Stimulated activated CD8-positive, alpha-beta memory T cell treated with anti-CD3 and anti-CD28 coated beads, Interleukin-7, amount 100 ng/mL, for 48 hours (primary cell): ENCODE measurements around the gene SUPV3L1.
A peak's percentile ranks its signal among the peaks of the same experiment; 100 is the strongest.
"Not testable (repeated sequence)": the region's sequence is repeated elsewhere in the genome, so short reads cannot be mapped to it uniquely, and the experiment has no call there.

Experiments used
- DNase-seq, 2 donors: peaks; one replicate each; pipeline ENCODE4 v3.0.0-alpha.2; 2020; ENCODE audit warnings: low read depth in 1 of 2; ENCODE audit errors: extremely low read depth in 1 of 2

The SUPV3L1 gene

DNA sequence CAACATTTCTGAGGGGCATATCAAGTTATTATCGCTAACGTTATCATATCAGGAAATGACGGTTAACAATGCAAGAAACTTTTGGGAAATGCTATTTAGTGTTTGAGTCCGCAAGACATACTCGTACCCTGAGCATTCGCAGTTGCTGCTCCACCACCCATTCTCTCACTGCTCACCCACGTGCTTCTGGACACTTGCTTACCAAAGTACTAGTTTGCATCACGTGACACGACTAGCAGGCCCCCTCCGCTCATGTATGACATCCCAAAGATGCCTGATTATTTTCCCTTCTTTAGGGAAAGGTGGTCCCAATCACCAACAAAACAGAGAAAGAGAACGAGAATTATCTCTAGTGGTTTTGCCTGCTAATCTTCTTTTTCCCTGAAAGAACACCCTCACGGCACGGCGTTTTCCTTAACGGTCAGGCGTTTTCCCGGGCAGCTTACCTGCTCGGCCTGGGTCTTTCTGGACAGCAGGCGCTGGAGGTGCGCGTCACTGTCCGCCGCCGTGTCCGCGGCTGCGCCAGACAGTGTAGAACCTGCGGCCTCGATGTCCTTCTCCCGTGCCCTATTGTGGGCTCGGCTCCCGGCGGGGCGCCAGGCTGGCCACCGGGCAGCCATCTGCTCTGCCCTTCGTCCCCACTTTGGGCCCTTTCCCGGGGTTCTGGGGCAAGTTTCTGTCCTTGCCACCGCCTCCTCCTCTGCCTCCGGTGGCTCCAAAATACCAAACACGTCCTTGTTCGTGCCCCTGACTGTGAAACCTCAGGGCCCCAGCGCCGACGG lies at the start of gene SUPV3L1:
Gene SUPV3L1, plus strand, starts transcription at position 492 of the 782 bp plus-strand sequence. Its CDS starts 58 bp downstream, at position 550.
- peak; percentile 69 to 88 for DNase-seq

DNA sequence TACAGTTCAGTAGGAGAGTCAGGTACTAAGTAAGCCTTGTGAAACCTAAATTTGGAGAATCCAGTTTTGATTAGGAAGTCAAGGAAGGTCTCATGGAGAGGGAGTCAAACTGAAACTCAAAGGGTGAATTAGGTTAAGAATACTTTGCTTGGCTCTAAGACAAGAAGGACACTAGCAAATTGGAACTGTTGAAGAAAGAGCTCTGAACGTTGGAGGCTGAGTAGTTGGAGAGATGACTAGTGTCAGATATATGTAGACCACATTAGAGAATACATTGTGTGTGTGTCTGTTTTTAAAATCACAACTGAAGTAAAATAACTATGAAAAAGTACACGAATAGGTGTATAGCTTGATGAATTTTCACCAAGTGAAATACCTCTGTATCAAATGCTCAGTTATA lies 49.8 kb upstream of the SUPV3L1 start:
- no peak for DNase-seq

DNA sequence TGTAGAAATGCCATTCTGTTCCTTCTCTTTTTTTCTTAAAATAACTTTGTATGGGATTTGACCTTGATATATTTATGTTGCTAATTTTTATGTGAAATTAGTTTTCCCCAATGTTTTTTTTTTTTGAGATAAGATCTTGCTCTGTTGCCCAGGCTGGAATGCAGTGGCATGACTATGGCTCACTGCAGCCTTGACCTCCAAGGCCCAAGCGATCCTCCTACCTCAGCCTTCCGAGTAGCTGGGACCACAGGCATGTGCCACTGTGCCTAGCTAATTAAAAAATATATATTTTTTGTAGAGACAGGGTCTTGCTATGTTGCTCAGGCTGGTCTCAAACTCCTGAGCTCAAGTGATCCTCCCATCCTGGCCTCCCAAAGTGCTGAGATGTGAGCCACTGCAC lies 40.1 kb upstream of the SUPV3L1 start:
- no peak for DNase-seq

DNA sequence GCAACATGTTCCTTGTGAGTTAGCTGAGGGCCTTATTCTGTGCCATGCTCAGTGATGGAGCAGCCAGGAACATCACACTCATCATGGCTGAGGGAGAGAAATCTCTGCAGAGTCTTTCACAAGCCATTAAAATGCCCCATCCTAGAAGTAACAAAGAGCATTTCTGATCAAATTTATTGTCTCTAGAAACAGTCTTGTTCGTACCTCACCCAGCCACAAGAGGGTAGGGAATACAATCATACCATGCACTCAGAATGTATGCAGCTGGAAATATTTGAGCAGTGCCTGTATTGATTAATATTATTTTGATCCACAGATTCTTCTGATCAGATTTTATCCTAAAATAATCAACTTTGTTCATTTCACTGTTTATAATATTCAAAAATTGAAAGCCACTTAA lies 38.7 kb upstream of the SUPV3L1 start:
- DNase-seq: no peak

DNA sequence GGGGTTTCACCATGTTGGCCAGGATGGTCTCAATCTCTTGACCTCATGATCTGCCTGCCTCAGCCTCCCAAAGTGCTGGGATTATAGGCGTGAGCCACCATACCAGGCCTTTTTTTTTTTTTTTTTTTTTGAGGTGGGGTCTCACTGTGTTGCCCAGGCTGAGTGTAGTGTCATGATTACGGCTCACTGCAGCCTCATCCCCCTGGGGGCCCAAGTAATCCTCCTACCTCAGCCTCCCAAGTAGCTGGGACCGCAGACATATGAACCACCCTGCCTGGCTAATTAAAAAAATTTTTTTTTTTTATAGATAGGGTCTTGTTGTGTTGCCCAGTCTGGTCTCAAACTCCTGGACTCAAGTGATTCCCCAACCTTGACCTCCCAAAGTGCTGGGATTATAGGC lies 38.0 kb upstream of the SUPV3L1 start:
- DNase-seq: not testable (repeated sequence)

DNA sequence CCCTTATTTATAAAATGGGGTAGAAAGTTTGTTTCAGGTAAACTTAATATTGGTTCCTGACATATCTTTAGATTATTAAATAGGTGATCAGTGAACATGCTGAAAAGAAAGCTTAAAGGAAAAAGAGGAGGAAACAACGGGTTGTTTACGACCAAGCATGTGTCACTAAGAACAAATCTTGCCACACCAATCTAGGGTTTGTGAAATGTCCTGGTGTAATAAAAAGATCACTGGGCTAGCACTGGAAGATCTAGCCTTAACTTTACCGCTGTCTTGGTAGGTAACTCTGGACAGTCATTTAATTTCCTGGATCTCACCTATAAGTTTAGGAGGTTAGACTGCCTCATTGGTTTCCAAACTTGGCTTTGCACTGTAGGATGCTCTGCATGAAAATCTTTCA lies 37.1 kb upstream of the SUPV3L1 start:
- no peak for DNase-seq

DNA sequence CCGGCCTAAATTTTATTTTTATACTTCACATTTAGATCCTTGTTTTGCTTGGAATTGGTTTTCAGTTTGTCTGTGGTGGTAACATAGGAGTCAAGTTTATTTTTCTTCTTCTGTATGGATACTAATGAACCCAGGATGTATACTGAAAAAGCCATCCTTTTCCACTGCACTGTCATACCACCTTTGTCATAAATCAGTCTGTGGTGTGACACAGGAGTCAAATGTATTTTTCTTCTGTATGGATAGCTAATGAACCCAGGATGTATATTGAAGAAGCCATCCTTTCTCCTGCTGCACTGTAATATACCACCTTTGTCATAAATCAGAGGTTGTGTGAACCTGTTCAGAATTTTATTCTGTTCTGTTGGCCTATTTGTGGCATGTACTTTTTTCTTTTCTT lies 34.7 kb upstream of the SUPV3L1 start:
- no peak for DNase-seq

DNA sequence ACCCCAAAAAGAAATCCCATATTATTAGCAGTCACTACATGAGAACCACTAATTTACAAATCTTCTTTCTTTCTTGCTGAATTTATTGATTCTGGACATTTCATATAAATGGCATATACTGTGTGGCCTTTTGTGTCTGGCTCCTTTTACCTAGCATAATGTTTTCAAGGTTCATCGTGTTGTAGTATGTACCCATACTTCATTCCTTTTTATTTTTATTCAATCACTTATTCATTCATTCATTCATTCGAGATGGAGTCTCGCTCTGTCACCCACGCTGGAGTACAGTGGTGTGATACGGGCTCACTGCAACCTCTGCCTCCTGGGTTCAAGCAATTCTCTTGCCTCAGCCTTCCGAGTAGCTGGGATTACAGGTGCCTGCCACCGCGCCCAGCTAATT lies 34.2 kb upstream of the SUPV3L1 start:
- DNase-seq: no peak

DNA sequence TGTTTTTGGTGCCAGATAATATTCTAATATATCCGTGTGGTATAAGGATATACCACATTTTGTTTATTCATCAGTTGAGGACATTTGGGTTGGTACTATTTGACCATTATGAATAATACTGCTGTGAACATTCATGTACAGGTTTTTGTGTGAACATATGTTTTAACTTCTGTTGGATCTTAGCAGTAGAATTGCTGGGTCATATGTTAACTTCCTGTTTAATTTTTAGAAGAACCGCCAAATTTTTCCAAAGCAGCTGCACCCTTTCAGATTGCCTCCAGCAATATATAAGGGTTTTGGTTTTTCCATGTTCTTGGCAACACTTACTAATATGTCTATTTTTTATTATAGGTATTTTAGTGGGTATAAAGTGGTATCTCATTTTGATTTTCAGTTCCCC lies 33.3 kb upstream of the SUPV3L1 start:
- no peak for DNase-seq

DNA sequence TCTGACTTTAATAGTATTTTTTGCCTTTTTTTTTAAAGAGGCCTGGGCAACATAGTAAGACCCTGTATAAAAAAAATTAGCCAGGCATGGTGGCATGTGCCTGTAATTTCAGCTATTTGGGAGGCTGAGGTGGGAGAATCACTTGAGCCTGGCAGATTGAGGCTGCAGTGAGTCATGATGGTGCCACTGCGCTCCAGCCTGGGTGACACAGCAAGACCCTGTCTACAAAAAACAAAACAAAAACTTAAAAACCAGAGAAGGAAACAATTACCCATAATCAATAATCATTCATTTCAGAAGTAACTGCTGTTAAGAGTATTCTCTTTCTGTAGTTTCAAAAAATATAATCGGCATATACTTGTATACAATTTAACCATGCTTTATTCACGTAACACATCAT lies 28.1 kb upstream of the SUPV3L1 start:
- DNase-seq: no peak

DNA sequence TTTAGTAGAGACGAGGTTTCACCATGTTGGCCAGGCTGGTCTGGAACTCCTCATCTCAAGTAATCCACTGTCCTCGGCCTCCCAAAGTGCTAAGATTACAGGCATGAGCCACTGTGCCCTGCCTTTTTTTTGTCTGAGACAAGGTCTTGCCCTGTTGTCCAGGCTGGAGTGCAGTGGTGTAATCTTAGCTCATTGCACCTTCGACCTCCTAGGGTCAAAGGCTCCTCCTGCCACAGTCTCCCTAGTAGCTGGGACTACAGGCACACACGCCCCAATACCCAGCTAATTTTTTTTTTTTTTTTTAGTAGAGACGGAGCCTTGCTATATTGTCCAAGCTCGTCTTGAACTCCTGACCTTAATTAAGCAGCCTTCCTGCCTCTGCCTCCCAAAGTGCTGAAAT lies 26.8 kb upstream of the SUPV3L1 start:
- no peak for DNase-seq

DNA sequence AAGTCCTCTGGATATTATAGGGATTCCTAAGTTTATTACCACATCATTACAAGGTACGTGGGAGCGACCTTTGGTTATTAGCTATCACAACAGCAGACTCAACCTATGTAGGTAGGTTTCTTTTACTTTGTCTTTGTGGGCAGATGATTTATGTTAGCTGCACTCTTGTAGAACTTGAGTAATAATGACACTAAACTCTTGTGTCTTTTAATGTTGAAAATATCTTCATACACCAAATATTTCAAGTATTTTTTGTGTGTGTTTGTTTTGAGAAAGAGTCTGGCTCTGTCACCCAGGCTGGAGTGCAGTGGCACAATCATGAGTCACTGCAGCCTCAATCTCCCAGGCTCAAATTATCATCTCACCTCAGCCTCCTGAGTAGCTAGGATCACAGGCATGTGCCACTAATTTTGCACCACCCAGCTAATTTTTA lies 19.2 kb upstream of the SUPV3L1 start:
- DNase-seq: no peak

DNA sequence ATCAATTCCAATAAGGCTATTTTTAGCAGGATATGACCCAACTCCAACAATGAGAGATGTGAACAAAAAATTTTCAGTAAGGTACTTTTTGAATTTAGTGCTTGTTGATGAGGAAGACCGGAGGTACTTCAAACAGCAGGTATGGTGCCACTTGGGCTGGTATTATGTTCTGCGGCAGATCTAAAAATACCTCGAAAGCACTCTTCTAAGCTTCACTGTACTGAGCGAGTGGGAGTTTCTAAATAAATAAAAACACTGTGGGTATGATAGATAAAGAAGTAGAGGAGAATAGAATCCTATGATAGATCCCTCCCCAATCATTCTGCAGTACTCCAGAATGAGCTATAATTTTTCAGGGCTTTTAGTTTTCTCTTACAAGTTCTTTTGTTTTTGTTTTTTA lies 11.5 kb upstream of the SUPV3L1 start:
- DNase-seq: no peak

DNA sequence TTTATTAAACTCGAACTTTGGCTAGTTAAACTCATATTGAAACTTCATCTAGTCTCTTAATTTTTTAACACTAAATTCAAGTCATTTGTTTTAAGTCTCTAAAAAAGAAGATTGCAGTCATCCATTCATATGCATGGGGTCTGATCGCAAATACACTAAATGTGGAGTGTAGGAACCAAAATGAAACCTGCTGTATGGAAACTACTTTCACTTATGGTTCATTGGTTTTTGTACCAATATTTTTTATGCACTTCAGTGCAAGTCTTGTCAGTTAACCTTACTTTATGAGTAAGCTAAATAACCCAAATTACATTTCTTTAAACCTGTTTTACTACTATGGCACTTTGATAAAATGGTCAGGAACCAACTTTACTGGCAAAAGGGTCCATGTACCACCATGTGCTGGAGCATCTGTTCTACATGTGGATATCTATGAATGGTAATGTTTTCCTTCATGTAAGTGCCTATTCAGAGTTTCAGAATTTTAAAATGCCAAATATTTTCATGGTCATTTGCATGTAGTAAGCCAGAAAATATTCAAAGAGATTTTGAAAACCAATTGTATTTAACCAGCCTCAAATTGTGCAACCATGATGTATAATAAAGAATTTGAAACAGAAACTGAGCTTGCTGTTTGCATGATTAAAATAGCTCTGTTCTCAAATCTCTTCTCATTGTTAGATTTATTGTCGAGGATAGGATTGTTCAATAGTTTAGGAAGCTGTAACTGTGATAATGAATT lies 7.6 kb upstream of the SUPV3L1 start:
- no peak for DNase-seq

DNA sequence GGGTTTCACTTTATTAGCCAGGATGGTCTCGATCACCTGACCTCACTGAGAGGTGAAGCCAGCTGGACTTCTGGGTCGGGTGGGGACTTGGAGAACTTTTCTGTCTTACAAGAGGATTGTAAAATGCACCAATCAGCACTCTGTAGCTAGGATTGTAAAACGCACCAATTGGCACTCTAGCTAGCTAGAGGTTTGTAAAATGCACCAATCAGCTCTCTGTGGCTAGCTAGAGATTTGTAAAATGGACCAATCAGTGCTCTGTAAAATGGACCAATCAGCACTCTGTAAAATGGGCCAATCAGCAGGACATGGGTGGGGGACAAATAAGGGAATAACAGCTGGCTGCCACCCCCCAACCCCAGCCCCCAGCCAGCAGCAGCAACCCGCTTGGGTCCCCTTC lies 4.7 kb upstream of the SUPV3L1 start:
- not testable (repeated sequence) for DNase-seq

DNA sequence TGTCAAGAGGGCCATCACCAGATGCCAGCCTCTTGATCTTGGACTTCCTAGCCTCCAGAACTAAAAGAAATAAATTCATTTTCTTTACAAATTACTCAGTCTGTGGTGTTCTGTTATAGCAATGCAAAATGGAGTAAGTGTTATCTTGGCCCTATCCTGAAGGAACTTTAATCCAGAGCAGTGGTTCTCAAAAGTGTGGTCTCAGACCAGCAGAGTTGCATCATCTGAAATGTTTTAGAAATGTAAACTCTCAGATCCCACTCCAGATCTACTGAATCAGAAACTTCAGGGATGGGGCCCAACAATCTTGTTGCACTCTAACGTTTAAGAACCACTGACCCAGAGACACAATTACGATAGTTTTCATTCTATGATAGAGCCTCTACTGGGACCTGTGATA lies 3.2 kb upstream of the SUPV3L1 start:
- no peak for DNase-seq

DNA sequence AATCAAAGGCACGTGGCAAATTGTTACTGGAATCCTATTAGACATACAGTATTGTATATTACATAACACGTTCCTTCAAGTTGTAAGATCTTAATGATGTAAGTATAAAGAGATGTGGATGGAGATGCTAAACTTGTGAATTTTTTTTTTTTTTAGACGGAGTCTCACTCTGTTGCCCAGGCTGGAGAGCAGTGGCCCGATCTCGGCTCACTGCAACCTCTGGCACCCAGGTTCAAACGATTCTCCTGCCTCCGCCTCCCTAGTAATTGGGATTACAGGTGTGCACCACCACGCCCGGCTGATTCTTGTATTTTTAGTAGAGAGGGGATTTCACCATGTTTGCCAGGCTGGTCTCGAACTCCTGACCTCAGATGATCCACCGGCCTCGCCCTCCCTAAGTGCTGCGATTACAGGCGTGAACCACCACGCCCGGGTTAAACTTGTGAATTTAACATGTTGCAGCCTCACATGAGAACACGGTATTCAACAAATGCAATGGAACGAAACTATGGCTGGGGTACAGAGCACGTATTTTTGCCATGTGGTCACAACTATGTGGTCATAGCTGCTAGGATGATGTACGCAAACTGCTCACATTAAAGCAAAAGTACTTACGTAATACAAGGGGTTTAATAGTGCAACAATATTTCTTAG lies 818 bp upstream of the SUPV3L1 start:
- peak in 1 of 2 donors; percentile 5 for DNase-seq

DNA sequence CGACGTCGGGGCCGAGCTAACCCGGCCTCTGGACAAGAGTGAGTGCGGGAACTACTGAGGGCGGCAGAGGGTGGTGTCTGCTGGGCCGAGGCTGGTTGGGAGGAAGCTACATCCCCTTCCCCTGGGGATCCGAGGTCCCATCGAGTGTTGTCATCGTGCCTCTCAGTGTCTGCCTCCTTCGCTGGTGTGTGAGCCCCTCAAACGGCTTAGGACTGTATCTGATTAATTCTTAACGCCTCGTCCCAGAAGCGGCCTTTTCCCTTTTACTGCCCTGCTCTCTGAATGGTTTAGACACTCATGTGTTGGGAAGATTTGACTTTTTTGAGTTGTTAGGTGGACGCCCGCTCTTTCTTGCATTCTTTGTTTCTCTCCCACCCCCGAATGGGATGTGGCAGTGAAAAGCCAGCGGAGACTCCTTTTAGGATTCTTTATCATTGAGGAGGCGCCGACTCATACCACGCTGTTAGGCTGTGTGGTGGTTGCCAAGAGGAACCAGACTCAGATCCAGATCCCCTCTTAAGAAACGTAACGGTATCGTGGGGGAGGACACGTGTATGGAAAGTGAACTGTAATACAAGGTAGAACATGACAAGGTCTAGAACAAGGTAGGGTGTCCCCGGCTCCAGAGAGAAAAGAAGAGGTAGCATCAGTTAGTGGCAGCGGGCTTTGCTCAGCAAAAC lies 631 bp downstream of the SUPV3L1 start:
- DNase-seq: peak in 1 of 2 donors; percentile 2

DNA sequence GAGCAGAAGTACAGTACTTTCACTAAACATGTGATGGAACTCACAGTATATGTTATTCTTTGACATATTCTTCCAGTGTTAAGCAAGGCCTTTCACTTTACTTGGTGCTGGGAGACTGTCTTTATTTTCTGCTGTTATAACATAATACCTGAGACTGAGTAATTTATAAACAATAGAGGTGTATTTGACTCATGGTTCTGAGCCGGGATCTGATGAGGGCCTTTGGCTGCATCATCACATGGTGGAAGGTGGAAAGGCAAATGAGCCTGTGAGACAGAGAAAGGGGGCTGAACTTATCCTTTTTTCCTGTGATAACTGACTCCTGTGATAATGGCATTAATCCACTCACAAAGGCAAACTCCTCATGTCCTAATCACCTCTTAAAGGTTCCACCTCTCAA lies 1.4 kb downstream of the SUPV3L1 start:
- no peak for DNase-seq

DNA sequence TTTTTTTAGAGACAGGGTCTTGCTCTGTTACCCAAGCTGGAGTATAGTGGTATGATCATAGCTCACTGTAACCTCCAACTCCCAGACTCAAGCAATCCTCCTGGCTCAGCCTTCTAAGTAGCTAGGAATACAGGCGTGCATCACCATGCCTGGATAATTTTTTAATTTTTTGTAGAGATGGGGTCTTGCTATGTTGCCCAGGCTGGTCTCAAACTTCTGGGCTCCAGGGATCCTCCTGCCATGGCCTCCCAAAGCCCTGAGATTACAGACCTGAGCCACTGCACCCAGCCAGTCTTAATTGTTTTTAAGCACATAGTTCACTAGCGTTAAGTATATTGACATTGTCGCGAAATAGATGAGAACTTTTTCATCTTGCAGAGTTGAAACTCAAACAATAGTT lies 2.0 kb downstream of the SUPV3L1 start:
- no peak for DNase-seq

DNA sequence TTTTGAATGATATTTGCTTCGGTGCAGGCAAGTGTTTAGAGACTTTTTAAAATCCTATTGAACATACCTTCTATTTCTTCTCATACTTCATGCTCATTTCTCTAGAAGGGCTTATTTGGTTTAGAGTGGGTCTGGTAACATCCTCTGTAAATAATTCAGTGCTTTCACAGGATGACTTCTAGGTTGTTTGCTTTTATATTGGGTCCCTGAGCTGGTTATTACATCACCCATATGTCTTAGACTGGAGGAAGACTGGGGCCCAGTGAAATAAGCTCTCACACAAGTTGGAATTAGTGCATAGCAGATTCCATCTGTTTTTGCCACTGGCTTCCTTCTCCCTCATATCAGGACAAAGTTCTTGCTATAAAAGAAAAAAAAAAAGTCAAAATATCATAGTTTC lies 6.5 kb downstream of the SUPV3L1 start:
- no peak for DNase-seq
